HFFc6 (cell line): Measurements from ENCODE around the gene SPACA5. TPM values are rescaled to one million over a fixed set of nuclear protein-coding genes. Genes with fewer than 3 reads are reported as not detected.
A peak's percentile ranks its signal among the peaks of the same experiment; 100 is the strongest.

Experiments used
- DNase-seq: peaks from one replicate; pipeline ENCODE4 v3.0.0-alpha.2; 2018
- H3K27ac Mint-ChIP-seq: 2 replicates; pipeline ENCODE4 v1.8.0; 2020; ENCODE audit warnings: mild to moderate bottlenecking, mixed read lengths
- H3K27me3 Mint-ChIP-seq: 2 replicates; pipeline ENCODE4 v1.8.0; 2021; ENCODE audit warnings: mild to moderate bottlenecking, moderate library complexity, mixed read lengths; ENCODE audit not compliant: insufficient read depth
- H3K36me3 Mint-ChIP-seq: 2 replicates; pipeline ENCODE4 v1.8.0; 2021; ENCODE audit warnings: low read depth, mixed read lengths
- H3K4me1 Mint-ChIP-seq: 2 replicates; pipeline ENCODE4 v1.8.0; 2020; ENCODE audit warnings: low read depth, mixed read lengths
- H3K4me3 Mint-ChIP-seq: 2 replicates; pipeline ENCODE4 v1.8.0; 2020; ENCODE audit warnings: mild to moderate bottlenecking, moderate library complexity, mixed read lengths
- H3K9me3 Mint-ChIP-seq: 2 replicates; pipeline ENCODE4 v1.8.0; 2020; ENCODE audit warnings: mild to moderate bottlenecking, mixed read lengths
- total RNA-seq, 6 experiments: library from RNA; stranded (reverse); fragmentation: NEBNext Ultra II Directional; extraction: Animal tissue kit (Norgen Biotek cat#: 25700); gene quantifications; 2 replicates in 1 of 6; 3 replicates in 5 of 6; pipeline ENCODE4 v1.2.3, GENCODE V29; 2021
- TF ChIP-seq, protein P1 (sequence below): fragments of 200-600 bp; sonication (generic); IDR thresholded peaks from 2 replicates; pipeline ENCODE4 v1.5.0; 2021; ENCODE audit warnings: antibody characterized with exemption, mild to moderate bottlenecking

The SPACA5 gene
- total RNA-seq, 6 experiments from 2014 or later: not detected

DNA sequence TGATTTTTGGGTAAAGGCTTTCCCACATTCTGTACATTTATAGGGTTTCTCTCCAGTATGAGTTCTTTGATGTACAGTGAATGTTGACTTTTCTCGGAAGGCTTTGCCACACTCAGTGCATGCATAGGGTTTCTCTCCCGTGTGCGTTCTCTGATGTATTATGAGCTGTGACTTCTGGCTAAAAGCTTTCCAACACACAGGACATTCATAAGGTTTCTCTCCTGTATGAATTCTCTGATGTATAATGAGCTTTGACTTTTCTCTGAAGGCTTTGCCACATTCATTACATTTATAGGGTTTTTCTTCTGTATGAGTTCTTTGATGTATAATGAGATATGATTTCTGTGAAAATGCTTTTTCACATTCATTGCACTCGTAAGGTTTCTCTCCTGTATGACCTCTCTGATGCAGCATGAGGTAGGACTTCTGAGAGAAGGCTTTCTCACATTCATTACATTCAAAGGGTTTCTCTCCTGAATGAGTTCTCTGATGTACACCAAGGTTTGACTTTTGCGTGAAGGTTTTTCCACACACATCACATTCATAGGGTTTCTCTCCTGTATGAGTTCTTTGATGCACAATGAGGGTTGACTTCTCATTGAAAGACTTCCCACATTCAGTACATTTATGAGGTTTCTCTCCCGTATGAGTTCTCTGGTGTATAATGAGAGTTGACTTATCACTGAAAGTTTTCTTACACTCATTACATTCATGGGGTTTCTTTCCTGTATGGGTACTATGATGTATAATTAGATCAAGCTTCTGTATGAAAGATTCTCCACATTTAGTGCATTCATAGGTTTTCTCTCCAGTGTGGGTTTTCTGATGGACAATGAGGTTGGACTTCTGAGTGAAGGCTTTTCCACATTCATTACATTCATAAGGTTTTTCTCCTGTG, 30.3 kb upstream of the SPACA5 start:
- Mint-ChIP-seq H3K27ac (no peak overlapping the region), H3K27me3 (no peaks in the 10 kb centered on the region), H3K36me3 (peaks cover 86% of the 10 kb centered on the region), H3K4me3 (no peak overlapping the region), H3K4me1 (no peaks in the 10 kb centered on the region), H3K9me3 (peaks cover 90% of the 10 kb centered on the region)
- DNase-seq: no peak
- TF ChIP-seq, protein P1, sequence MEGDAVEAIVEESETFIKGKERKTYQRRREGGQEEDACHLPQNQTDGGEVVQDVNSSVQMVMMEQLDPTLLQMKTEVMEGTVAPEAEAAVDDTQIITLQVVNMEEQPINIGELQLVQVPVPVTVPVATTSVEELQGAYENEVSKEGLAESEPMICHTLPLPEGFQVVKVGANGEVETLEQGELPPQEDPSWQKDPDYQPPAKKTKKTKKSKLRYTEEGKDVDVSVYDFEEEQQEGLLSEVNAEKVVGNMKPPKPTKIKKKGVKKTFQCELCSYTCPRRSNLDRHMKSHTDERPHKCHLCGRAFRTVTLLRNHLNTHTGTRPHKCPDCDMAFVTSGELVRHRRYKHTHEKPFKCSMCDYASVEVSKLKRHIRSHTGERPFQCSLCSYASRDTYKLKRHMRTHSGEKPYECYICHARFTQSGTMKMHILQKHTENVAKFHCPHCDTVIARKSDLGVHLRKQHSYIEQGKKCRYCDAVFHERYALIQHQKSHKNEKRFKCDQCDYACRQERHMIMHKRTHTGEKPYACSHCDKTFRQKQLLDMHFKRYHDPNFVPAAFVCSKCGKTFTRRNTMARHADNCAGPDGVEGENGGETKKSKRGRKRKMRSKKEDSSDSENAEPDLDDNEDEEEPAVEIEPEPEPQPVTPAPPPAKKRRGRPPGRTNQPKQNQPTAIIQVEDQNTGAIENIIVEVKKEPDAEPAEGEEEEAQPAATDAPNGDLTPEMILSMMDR: no peak

DNA sequence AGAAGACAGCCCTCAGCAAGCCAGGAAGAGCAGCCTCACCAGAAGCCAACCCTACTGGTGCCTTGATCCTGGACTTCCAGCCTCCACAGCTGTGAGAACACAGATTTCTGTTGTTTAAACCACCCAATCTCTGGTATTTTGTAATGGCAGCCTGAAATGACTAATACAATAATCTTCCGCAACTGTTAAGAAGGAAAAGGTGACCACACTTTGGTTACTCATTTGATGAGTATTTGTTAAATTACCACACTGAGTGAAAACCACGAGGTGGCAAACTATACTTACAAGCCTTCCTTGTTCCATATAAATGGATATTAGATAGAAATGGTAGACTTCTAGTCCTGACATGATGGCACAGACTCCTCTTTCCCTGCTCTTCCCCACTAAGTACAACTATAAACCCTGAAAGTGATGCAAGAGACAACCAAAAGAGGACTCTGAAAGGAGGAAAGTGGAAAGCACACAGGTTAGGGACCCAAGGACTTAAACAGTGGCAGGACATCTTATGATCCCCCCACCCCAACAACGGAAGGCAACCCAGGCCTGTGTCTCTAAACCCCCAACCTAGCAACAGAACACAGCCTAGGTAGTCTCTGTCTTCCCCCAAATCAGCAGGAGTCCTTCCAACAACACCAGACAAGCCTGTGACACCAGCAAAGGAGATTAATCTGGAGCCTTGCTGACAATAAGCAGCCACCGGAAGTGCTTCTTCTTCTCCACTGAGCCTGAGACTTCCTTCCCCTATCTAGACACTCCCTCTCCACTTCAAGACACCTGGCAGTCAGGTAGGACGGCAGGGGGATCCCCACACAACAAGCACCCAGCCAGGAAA, 15.3 kb upstream of the SPACA5 start:
- H3K27me3 Mint-ChIP-seq: no peaks in the 10 kb centered on the region; the same call in 1 of the 2 replicates
- H3K9me3 Mint-ChIP-seq: peaks cover 41% of the 10 kb centered on the region
- no peak overlapping the region for H3K4me3 Mint-ChIP-seq
- peak; percentile 48 for DNase-seq
- H3K4me1 Mint-ChIP-seq: peaks cover 18% of the 10 kb centered on the region
- TF ChIP-seq, protein P1: no peak
- H3K36me3 Mint-ChIP-seq: peaks cover 77% of the 10 kb centered on the region
- peak overlapping the region; percentile 61 for H3K27ac Mint-ChIP-seq

DNA sequence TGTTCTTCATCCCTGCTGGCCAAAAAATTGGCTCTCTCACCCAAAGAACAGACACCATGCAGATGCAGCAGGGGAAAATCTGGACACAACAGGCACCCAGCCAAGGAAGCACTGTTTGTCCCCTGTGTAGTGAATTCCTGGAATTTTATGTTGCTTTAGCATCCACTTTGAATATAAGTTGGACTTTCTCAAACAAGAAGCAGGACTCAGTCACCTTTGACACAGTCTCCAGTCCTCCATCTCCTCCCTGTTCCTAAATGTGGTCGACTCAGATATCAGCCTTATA, 14.8 kb upstream of the SPACA5 start:
- Mint-ChIP-seq H3K4me1 (peaks cover 18% of the 10 kb centered on the region), H3K27ac (0 out of 2 replicates have a peak overlapping the region, but pooled peaks have one; percentile 46), H3K27me3 (no peaks in the 10 kb centered on the region; the same call in 1 of the 2 replicates), H3K9me3 (peaks cover 39% of the 10 kb centered on the region), H3K36me3 (peaks cover 71% of the 10 kb centered on the region), H3K4me3 (no peak overlapping the region)
- peak; percentile 1 for DNase-seq
- TF ChIP-seq, protein P1: no peak

DNA sequence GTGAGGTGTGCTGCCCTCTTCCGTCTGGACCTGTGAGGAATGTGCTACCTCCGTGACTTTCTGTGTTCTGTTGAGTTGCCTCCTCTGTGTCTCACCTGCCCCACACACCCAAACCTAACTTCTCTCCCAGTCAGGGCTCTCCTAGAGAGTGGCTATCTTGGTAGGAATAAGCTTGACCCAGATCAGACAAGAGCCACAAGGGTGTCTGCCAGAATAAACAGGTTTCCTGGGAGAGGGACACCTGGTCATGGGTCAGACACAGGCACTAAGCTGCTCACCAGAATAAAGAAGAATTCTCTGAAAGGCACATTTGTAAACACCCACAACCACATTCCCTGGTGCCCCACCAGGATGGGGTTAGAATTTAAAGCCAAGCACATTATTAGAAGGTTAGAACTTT, 14.1 kb upstream of the SPACA5 start:
- Mint-ChIP-seq H3K27me3 (no peaks in the 10 kb centered on the region; the same call in 1 of the 2 replicates), H3K27ac (no peak overlapping the region), H3K4me1 (peaks cover 18% of the 10 kb centered on the region), H3K4me3 (no peak overlapping the region), H3K9me3 (peaks cover 34% of the 10 kb centered on the region), H3K36me3 (peaks cover 65% of the 10 kb centered on the region)
- TF ChIP-seq, protein P1: no peak
- no peak for DNase-seq

DNA sequence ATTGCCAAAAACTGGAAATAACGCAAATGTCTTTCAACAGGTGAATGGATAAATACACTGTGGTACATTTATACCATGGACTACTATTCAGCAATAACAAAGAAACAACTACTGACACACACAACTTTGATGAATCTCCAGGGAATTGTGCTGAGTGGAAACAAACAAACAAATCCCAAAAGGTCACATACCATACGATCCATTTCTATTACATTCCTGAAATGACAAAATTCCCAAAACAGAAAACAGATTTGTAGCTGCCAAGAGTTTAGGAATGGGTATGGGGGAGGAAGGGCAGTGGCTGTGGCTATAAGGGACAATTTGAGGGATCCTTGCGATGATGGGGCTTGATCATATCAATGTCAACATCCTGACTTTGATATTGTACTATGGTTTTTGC, 5.5 kb upstream of the SPACA5 start:
- H3K27ac Mint-ChIP-seq: no peak overlapping the region
- TF ChIP-seq, protein P1: no peak
- peaks cover 14% of the 10 kb centered on the region for H3K4me1 Mint-ChIP-seq
- no peak for DNase-seq
- H3K4me3 Mint-ChIP-seq: no peak overlapping the region
- peaks cover 13% of the 10 kb centered on the region for H3K36me3 Mint-ChIP-seq
- H3K9me3 Mint-ChIP-seq: no peaks in the 10 kb centered on the region
- H3K27me3 Mint-ChIP-seq: peaks cover 5% of the 10 kb centered on the region
